PC-3 (cell line): ENCODE data around the gene ZNF23. TPM values are rescaled to one million over a fixed set of nuclear protein-coding genes. Genes with fewer than 3 reads are reported as not detected.
"Not testable (repeated sequence)": the region's sequence is repeated elsewhere in the genome, so short reads cannot be mapped to it uniquely, and the experiment has no call there.

Experiments used
- ATAC-seq: fragments of 200-7000 bp; cut with Tn5 transposase; 2 replicates; pipeline ENCODE4 v1.9.1; 2020; ENCODE audit warnings: mild to moderate bottlenecking, moderate library complexity
- BruUV-seq: library from RNA; stranded (reverse); fragments of 400-500 nt; replicated peaks from 2 replicates; lab custom pipeline; 2021; lab: Mats Ljungman, UMichigan
- CTCF ChIA-PET: fragments of 300-600 bp; sonication (Branson Sonifier 250); formaldehyde crosslinking; loops from one replicate; lab custom pipeline; 2022; ENCODE audit warnings: antibody characterized with exemption; lab: Charles Lee
- POLR2A ChIA-PET: fragments of 300-600 bp; sonication (Branson Sonifier 250); formaldehyde crosslinking; loops from one replicate; lab custom pipeline; 2022; ENCODE audit warnings: antibody characterized with exemption; ENCODE audit not compliant: unreplicated experiment; lab: Charles Lee
- DNase-seq: peaks from one replicate; pipeline ENCODE4 v3.0.0-alpha.2; 2015
- H2AFZ ChIP-seq: fragments of 300-600 bp; sonication (generic); 2 replicates; pipeline ENCODE4 v1.6.0; 2016; ENCODE audit warnings: antibody characterized with exemption, low read length
- H3F3A ChIP-seq: fragments of 300-600 bp; sonication (generic); one replicate; pipeline ENCODE4 v1.6.0; 2017; ENCODE audit warnings: antibody characterized with exemption, low read length, control low read depth, mild to moderate bottlenecking; ENCODE audit not compliant: unreplicated experiment
- H3K27ac ChIP-seq: fragments of 300-600 bp; sonication (generic); 2 replicates; pipeline ENCODE4 v1.5.1; 2016; ENCODE audit warnings: mild to moderate bottlenecking, low read length
- H3K27me3 ChIP-seq: fragments of 300-600 bp; sonication (generic); 2 replicates; pipeline ENCODE4 v1.6.1; 2016; ENCODE audit warnings: low read length, mixed read lengths
- H3K36me3 ChIP-seq: fragments of 300-600 bp; sonication (generic); 2 replicates; pipeline ENCODE4 v1.6.1; 2016; ENCODE audit warnings: low read depth, mixed run types, low read length, mixed read lengths
- H3K4me1 ChIP-seq: fragments of 300-600 bp; sonication (generic); 2 replicates; pipeline ENCODE4 v1.5.1; 2016; ENCODE audit warnings: low read length; ENCODE audit not compliant: insufficient read depth
- H3K4me2 ChIP-seq: fragments of 300-600 bp; sonication (generic); 2 replicates; pipeline ENCODE4 v1.6.0; 2016; ENCODE audit warnings: low read length
- H3K4me3 ChIP-seq: fragments of 300-600 bp; sonication (generic); 2 replicates; pipeline ENCODE4 v1.5.1; 2016; ENCODE audit warnings: mild to moderate bottlenecking, low read length, mixed read lengths
- H3K79me2 ChIP-seq: fragments of 300-600 bp; sonication (generic); 2 replicates; pipeline ENCODE4 v1.6.1; 2017; ENCODE audit warnings: low read length, mixed read lengths
- H3K9ac ChIP-seq: fragments of 300-600 bp; sonication (generic); 2 replicates; pipeline ENCODE4 v1.6.0; 2016; ENCODE audit warnings: mild to moderate bottlenecking, low read length
- H3K9me2 ChIP-seq: fragments of 300-600 bp; sonication (generic); replicated peaks from 2 replicates; pipeline ENCODE4 v1.6.1; 2016; ENCODE audit warnings: mixed run types, low read length, mixed read lengths
- H3K9me3 ChIP-seq: fragments of 300-600 bp; sonication (generic); 2 replicates; pipeline ENCODE4 v1.6.1; 2016; ENCODE audit warnings: low read length, mixed read lengths
- H4K20me1 ChIP-seq: fragments of 300-600 bp; sonication (generic); 2 replicates; pipeline ENCODE4 v1.6.1; 2016; ENCODE audit warnings: low read length, mixed read lengths
- CTCF ChIP-seq: fragments of 300-600 bp; sonication (generic); conservative IDR thresholded peaks from 2 replicates; pipeline ENCODE4 v1.5.1; 2017; ENCODE audit warnings: antibody characterized with exemption, low read depth, mild to moderate bottlenecking, low read length
- EZH2 ChIP-seq: fragments of 300-600 bp; sonication (generic); IDR thresholded peaks from one replicate; pipeline ENCODE4 v1.6.1; 2017; ENCODE audit warnings: antibody characterized with exemption, mild to moderate bottlenecking, low read length; ENCODE audit not compliant: unreplicated experiment
- EZH2phosphoT487 ChIP-seq: fragments of 300-600 bp; sonication (generic); IDR thresholded peaks from 2 replicates; pipeline ENCODE4 v1.6.1; 2018; ENCODE audit warnings: mild to moderate bottlenecking, antibody characterized with exemption, low read length, borderline replicate concordance
- intact Hi-C: fragments of 100-400 bp; cut with micrococcal nuclease; formaldehyde crosslinking; loops from 2 replicates; pipeline ENCODE4 v1.9.0; 2023
- total RNA-seq: library from RNA; depleted of rRNA; stranded (reverse); fragments of >200 nt; gene quantifications from 2 replicates; pipeline ENCODE4 v1.2.3, GENCODE V29; 2014

ZNF23 gene
- total RNA-seq, 1 experiment from 2014 or later: 7.5 TPM

- H3K27me3 ChIP-seq: no peaks in the 10 kb centered on the region
- TF ChIP-seq EZH2phosphoT487 (no peak), CTCF (no peak), EZH2 (no peak)
- no peaks in the 10 kb centered on the region for H3K36me3 ChIP-seq
- ChIA-PET POLR2A (no interaction called here), CTCF (no interaction called here)
- no TSS peak for BruUV-seq
- no peak overlapping the region for H3K4me3 ChIP-seq
- no peaks in the 10 kb centered on the region for H3K79me2 ChIP-seq
- no peak overlapping the region for H3K9ac ChIP-seq
- no peaks in the 10 kb centered on the region for H3K4me1 ChIP-seq
- DNase-seq (peak; percentile 26), ATAC-seq (no peak)
- no peaks in the 10 kb centered on the region for H3F3A ChIP-seq
- no peak overlapping the region for H3K4me2 ChIP-seq
- no peaks in the 10 kb centered on the region for H4K20me1 ChIP-seq
- intact Hi-C loops: loop anchor here (5.0 kb wide), 1 partner anchor 32 kb away; no protein-coding TSS in a partner anchor
- no peak overlapping the region for H2AFZ ChIP-seq
- H3K27ac ChIP-seq: no peak overlapping the region
- no peaks in the 10 kb centered on the region for H3K9me3 ChIP-seq
- no peaks in the 10 kb centered on the region for H3K9me2 ChIP-seq
These were observed 42.9 kb upstream of the ZNF23 start for GRCh38 chr16:71504901-71505300.

DNA sequence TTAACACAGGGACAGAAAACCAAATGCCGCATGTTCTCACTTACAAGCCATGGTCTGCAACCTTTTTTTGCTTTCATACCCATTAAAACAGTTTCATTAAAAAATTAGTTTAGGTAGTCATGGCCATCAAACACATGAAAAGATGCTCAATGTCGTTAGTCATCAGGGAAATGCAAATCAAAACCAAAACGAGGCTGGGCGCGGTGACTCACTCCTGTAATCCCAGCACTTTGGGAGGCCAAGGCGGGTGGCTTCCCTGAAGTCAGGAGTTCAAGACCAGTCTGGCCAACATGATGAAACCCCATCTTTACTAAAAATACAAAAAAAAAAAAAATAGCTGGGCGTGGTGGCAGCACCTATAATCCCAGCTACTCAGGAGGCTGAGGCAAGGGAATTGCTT lies 42.0 kb upstream of the ZNF23 start:
- H3K9me3 ChIP-seq, CTCF ChIA-PET, BruUV-seq: not testable (repeated sequence)

GRCh38 chr16:71501547-71501946 lies 39.5 kb upstream of the ZNF23 start:
- Histone ChIP-seq H3K27me3 (no peaks in the 10 kb centered on the region), H3K36me3 (no peaks in the 10 kb centered on the region), H3K9me3 (no peaks in the 10 kb centered on the region), H3K4me2 (no peak overlapping the region), H3K4me1 (no peaks in the 10 kb centered on the region), H3K9me2 (no peaks in the 10 kb centered on the region), H3K9ac (no peak overlapping the region), H3K4me3 (no peak overlapping the region), H2AFZ (no peak overlapping the region), H3F3A (no peaks in the 10 kb centered on the region), H3K79me2 (no peaks in the 10 kb centered on the region), H4K20me1 (no peaks in the 10 kb centered on the region), H3K27ac (no peak overlapping the region)
- intact Hi-C loops: loop anchor here (2.0 to 5.0 kb wide), 2 partner anchors 36 to 109 kb away; no protein-coding TSS in a partner anchor
- no peak for TF ChIP-seq EZH2phosphoT487
- no peak for TF ChIP-seq CTCF
- ChIA-PET CTCF (interaction anchor here (0.5 to 1.1 kb wide), 2 partner anchors 63 to 866 kb away, joined by 5 to 7 read pairs; no protein-coding TSS in a partner anchor), POLR2A (no interaction called here)
- ATAC-seq (no peak), DNase-seq (no peak)
- no TSS peak for BruUV-seq

More for the DNA sequence above, 42.0 kb upstream of the ZNF23 start:
- H3K9me2 ChIP-seq, H4K20me1 ChIP-seq, H3K36me3 ChIP-seq, H3K4me2 ChIP-seq, H3K79me2 ChIP-seq, DNase-seq, ATAC-seq, H3K4me3 ChIP-seq, H2AFZ ChIP-seq, H3K27ac ChIP-seq, H3K27me3 ChIP-seq, H3K4me1 ChIP-seq, H3F3A ChIP-seq, POLR2A ChIA-PET, H3K9ac ChIP-seq: not testable (repeated sequence)
- intact Hi-C loops: loop anchor here (5.0 kb wide), 1 partner anchor 33 kb away; no protein-coding TSS in a partner anchor
